Forelimb muscle (tissue), 1 donor: ENCODE results near the gene VWC2L. TPM values are rescaled to one million over a fixed set of nuclear protein-coding genes. Genes with fewer than 3 reads are reported as not detected.

ENCODE experiments used
- DNase-seq: peaks from one replicate; pipeline ENCODE4 v3.0.0-alpha.2; 2013; ENCODE audit warnings: low read depth
- polyA plus RNA-seq: library from polyadenylated mRNA; unstranded; fragments of 120-200 nt; gene quantifications from one replicate; pipeline ENCODE4 v1.2.1, GENCODE V29; 2013; ENCODE audit not compliant: insufficient read length

The VWC2L gene
- polyA plus RNA-seq, 1 donor, result not detected

GRCh38 chr2:214469728-214470127 is 58.9 kb downstream of the VWC2L start:
- no peak for DNase-seq

DNA sequence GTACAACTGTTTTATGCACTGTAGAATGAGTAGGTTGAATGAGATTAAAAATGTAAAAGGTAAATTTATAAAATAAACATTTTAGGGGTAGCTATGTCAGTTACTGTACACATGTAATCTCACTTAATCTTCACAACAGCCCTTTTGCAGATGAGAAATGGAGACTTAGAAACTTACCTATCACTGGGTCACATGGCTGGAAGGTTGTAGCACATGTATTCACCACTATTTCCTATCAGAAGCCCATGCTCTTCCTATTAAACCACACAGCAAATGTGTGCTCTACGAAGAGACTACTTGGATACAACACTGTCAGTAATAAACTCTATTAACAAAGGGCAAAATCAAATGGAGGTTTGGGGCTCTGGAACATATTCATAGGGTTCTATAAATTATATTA is 60.5 kb downstream of the VWC2L start:
- DNase-seq, result no peak

DNA sequence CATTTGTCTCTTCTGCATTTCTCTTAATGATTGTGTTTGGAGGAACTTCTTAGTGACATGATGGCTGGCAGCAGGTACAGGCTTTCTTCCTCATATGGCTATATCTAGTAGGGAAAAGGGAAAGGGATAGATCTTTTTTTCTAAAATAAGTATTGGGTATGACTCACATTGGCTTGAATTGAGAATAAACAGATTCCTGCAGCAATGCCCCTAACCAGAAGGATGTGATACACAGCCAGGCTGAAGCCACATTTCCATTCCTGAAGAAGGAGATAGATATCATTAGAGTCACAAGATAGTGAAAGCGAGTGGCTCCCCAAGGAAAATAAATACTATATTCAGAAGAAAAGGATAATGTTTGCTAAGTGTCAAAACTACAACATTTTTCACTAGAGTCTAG is 61.1 kb downstream of the VWC2L start:
- DNase-seq, result no peak

DNA sequence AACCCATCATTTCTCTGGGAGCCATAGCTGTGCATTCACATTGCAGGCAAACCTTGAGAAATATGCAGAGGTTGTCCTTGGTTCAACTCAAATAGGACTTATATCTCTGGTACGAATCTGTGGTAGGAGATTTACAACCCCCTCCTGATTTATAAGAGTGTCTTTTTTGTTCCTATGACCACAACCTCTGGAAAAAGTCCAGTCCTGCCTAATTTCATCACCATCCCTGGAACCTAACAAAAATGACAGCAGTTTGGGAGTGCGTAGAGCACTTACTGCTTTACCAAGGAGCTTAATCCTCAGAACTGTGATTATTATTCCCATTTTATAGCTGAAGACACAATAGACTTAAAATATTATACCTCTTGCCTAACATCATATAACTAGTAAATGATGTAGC is 66.5 kb downstream of the VWC2L start:
- DNase-seq, result no peak

DNA sequence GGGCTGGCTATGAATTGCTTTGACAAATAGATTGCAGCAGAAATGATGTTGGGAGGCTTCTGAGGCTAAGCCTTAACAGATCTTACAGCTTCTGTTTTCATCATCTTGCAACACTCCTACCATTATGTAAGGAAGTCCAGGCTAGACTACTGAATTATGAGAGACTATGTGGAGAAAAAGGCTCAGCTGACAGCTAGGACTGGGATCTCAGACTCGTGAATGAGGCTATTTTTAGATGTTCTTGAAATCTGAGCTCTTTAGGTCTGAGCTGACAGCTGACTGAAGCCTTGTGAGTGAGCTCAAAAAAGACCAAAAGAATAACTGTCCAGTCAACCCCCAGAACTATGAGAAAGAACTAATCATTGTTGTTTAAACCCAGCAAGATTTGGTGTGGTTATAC is 70.3 kb downstream of the VWC2L start:
- DNase-seq, result peak; percentile 2

GRCh38 chr2:214482728-214483127 is 71.9 kb downstream of the VWC2L start:
- DNase-seq, result no peak

DNA sequence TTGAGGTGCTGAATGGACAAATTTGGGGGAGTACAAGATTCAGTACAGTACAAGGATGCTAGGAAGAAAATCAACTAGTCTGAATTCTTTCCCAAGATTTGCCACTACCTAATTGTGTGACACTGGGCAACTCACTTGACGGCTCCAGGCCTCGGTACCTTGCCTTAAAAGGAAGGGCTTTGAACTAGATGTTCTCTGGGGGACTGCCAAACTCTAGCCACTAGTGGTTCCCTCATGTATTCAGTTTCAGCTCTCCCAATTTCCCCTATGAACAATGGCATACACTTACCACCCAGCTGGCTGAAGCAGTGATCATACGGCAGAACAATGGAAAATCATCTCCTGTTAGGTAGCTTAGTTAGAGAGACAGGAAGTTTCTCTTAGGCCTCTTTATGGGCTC is 73.4 kb downstream of the VWC2L start:
- DNase-seq, result no peak

DNA sequence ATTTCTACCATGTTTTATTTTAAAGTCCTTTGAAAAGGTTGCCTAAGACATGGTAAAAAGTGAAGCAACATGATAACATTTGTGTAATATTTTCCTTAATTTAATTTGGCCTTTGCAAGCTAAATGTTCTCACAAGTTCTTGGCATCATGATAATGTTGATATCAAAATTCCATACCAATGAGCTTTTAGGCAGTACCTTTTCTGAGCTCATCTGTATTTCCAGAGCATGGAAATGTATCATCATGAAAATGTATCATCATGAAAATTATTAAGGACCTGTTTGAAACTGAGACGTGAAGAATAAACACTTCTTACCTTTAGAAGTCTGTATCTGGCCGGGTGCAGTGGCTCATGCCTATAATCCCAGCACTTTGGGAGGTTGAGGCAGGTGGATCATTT is 73.8 kb downstream of the VWC2L start:
- DNase-seq, result no peak

DNA sequence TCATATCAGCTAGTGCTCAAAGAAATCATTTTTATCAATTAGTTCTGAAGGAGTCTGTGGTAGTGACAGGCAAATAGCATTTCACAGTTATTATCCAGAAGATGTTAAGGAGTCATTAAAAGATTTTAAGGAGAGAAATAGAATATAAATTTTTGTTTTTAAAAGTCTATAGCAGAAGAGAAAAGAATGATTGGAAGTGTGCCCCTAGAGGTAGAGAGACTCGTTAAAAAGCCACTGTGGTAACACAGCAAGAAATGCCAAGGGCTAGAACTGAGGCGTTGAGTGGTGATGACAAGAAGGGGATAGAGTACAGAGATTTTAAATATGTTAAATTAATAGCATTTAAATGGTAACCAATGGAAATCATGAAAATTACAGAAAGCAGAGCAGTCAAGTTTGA is 78.3 kb downstream of the VWC2L start:
- no peak for DNase-seq

- no peak for DNase-seq
Observed at GRCh38 chr2:214489702-214490101, 78.8 kb downstream of the VWC2L start.

- DNase-seq, result no peak
Observed at GRCh38 chr2:214492152-214492551, 81.3 kb downstream of the VWC2L start.

DNA sequence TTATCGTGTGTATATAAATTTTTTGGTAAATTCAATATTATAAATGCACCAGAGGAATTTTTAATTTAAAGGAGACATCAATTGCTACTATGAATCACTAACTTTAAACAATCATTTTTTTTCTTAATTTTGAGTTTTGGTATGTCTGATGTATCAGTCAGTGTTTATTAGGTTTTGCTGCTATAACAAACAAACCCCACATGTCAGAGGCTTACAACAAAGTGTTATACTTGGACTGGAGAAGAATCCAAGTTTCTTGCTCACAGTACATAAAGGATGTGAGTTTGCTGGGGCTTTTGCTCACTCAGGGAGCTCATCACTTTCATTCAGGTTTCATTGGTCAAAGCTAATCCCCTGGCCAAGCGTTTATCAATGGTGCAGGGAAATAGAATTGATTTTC is 81.8 kb downstream of the VWC2L start:
- DNase-seq, result no peak

DNA sequence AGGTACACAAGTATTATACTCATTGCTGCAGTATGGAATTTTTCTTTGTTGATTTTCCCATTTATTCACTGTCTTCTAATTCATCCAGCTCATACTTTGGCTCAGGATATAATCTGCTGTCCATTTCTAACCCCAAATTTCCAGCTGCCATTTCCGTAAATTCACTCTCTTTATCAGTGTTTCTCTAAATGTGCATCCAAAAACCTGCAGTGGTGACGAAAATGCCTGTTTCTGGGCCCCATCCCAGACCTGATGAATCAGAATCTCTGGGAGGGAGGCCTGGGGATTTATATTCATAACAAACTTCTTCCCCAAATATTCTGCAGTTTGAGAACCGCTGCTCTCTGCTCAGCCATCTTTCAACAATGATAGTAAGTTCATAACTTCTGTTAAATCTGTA is 86.6 kb downstream of the VWC2L start:
- DNase-seq, result no peak

DNA sequence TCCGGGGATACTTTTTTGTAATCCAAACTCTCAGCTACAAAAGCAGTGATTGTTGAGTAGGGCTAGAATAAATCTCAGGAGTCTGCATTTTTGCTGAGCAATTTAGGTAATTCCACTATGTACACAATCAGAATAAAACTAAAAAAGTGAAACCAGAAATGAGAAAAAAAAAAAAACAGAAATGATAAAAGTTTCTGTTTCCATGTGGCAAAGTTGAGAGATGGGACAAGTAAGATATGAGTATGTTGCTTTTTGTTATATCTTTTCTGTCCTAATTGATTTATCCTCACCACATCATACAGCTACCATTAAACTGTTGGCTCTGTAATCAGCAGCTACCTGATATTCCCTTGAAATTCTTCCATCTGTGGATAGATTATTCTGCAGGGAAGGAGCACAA is 92.7 kb downstream of the VWC2L start:
- no peak for DNase-seq

DNA sequence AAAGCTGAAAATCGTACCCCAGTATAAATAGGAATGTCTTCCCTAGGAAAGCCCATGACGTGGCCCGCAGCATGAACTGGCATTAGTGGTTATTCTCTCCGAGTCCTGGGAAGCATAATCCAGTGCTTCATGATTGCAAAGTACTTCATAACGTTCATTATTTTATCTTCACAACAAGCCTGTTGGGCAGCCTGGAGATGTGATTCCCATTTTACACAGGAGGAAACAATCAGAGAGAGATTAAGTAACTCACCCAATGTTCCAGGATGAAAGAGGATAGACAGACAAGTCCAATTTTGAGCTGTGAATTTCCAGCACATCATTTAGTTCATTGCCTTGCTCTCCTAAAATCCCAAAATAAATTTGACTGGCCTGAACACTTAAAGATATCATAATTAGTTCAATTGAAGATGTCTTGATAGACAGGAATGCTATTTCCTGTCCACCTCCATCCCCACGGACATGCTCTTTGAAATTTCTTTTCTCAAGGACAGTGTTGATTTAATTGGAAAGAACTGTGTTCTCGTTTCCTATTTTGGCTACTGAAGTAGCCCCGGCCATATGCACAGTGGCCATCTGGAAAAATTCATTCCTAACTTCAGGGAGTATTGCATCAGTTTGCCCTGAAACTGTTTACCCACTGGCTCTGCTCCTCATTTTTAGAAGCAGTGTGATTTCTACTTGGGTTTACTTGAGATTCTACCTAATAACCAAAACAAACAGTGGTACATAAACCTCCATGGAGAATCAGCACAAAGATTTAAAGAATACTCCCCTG is 93.9 kb downstream of the VWC2L start:
- DNase-seq, result no peak

DNA sequence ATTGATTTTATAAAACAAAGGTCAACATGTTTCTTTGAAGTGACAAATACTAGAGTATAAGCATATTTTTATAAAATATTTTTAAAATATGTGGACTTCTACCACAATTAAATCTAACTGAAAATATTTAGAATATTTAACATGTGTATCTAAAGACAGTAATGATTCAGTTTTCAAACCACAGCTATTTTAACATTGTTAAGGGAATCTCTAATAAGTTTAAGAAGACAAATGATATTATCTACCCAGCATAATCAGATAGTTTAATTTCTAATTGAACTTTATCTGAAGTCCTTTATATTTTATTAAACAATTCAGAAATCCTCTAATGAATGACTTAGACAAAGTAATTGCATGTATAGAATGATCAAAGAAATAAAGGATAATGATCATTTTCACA is 96.2 kb downstream of the VWC2L start:
- no peak for DNase-seq

GRCh38 chr2:214514704-214515103 is 103.8 kb downstream of the VWC2L start:
- DNase-seq, result no peak

DNA sequence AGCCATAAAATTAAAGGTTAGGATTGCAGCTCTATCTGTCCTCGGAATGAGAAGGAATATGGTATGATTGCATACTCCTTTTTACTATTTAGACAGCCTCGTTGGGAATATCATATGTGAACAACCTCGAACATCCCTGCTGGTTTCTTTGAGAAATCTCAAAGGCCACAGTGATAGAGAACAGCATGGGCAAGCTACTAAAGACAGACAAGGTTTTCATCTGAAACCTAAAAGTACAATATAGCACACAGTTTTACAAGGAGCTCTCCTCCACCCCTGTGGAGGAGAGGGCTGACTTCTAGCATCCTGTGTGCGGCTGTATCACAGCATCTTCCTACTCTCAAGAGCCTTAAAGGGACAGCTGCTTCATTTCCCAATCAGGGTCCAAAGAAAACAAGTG is 104.3 kb downstream of the VWC2L start:
- DNase-seq, result no peak

DNA sequence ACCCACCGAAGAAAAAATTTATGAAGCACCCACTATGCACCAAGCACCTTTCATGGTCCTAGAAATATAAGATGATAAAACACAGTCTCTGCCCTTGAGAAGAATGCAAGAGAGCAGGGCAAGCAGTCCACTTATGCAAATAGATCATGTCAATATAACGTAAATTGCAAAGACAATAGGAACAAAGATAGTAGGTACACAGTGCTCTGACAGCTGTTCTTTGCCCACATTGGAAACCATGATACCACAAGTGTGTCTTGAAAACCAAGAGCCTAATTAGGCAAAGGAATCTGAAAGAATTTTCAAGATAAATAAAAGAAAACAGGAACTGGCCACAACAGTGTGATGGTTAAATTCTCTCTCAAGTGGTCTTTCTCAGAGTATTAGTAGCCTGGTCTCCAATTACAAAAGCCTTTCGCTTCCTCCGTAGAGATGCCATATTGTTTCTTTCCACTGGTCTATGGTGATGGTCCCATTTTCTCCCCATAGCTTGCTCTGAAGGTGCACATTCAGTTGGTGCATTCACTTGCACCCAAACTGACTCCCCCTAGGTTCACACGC is 108.5 kb downstream of the VWC2L start:
- no peak for DNase-seq

DNA sequence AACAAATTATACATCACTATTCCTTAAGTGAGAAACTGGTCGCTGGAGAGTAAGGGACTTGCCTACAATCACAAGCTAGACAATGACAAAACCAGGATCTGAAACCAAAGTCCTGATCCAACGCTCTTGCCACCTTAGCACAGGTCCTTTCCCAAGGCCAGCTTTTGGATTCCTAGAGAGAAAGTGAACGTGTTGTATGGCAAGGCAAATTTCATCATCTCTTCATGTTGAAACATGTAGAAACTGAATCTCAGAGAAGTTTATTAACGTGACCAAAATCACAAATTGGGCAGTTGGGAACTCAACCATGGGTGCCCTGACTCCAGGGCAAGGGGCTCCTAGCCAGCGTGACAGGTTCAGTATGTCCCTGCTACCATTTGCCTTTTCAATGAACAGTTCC is 118.2 kb downstream of the VWC2L start:
- DNase-seq, result no peak

GRCh38 chr2:214529514-214529913 is 118.7 kb downstream of the VWC2L start:
- no peak for DNase-seq

DNA sequence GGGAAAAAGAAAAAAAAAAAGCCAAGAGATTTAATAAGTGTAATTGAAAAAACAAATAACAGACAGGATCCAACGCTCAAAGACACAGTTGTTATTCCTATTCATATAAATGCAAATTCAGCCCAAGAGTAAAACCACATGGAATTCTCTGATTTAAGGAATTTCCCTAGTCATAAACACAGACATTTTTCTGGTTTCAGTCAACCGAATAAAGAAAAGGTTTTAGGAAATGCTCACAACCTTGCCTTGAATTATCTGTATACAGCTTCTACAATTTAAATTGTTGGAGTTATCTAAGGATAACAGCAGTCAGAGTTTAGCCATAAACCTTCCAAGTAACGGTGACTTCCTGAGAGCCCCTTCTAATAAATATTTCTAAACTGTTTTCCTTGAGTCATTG is 122.7 kb downstream of the VWC2L start:
- no peak for DNase-seq

DNA sequence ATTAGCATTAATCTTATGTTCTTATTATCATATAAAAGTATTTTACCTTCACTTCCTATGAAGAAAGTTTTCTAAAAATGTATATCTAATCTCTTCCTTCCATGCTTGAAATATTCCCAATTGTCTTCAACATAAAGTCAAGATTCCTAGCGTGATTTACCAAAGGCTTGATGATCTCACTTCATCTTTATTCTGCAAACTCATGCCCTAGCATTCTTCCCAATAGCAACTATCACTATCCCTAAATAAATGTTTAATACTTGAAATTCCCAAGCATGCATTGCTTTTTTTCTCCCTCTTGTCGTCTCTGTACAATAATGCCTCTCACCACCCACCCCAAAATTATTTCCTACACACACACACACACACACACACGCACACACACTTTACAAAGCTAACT is 125.8 kb downstream of the VWC2L start:
- DNase-seq, result no peak

GRCh38 chr2:214537929-214538328 is 127.1 kb downstream of the VWC2L start:
- DNase-seq, result no peak
